NCI-H1694 (cell line): ENCODE results near the gene NDRG2.
"Not testable (repeated sequence)": the region's sequence is repeated elsewhere in the genome, so short reads cannot be mapped to it uniquely, and the experiment has no call there.

ENCODE experiments used
- DNase-seq: peaks from one replicate; lab custom pipeline; 2025; lab: John Stamatoyannopoulos, UW

The NDRG2 gene

DNA sequence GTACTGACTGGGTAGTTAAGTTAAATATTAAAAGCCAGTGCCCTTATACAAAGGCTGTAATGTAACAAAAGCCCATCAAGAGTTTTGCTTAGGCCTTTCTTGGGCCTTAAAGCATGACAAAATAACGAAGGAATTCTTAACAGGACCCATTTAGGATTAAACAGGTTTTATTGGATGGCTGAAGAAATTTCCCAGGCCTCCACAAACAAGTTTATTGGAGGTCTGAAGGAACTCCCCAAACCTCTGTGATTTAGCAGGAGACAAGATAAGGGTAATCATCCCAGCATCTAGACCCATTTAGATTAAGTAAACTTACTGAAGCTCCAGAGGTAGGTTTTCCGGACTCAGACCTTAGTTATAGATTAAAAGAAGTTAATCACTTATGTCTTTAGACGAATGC, 15.1 kb downstream of the NDRG2 start:
- DNase-seq: not testable (repeated sequence)

DNA sequence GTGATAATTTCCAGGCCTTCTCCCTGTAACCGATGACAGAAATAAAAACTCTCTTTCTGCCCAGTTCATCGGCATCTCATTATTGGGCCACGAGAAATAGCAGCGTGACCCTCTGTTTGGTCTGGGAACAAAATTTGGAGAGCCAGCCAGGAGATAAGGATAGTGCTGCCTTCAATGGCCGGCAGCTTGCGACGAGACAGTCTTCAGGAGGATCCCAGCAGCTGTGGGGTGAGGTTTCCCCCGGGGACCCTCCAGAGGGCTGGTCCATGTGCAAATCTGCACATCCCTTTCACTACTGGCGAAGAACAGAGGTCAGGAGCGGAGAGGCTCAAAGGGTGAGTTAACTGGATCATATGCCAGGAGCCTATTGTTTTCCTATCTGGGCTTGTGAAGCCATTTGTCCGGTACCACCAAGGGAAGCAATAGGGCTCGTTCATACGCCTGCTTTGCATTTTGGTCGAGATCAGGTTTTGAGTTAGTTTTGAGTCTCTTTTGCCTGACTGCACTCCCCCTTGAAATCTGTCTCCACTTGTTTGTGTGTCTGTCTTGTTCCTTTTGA, 21.0 kb downstream of the NDRG2 start:
- no peak for DNase-seq

- DNase-seq: no peak
Observed at GRCh38 chr14:21001218-21001617, 23.6 kb downstream of the NDRG2 start.

DNA sequence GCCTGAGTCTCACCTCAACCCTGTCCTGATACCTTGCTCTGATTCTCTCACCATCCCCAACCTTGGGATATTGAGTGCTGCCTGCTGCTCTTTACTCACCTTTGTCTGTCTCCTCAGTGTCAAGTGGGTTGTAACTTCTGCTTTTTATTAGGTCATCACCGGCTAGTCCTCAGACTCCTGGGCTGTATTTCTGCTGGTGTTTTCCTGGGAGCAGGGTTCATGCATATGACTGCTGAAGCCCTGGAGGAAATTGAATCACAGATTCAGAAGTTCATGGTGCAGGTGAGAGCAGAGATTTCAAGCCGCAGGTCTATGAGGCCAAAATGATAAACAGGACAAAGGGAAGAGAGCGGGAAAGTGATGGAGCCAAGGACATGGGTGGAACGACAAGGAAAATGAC, 25.3 kb downstream of the NDRG2 start:
- no peak for DNase-seq

DNA sequence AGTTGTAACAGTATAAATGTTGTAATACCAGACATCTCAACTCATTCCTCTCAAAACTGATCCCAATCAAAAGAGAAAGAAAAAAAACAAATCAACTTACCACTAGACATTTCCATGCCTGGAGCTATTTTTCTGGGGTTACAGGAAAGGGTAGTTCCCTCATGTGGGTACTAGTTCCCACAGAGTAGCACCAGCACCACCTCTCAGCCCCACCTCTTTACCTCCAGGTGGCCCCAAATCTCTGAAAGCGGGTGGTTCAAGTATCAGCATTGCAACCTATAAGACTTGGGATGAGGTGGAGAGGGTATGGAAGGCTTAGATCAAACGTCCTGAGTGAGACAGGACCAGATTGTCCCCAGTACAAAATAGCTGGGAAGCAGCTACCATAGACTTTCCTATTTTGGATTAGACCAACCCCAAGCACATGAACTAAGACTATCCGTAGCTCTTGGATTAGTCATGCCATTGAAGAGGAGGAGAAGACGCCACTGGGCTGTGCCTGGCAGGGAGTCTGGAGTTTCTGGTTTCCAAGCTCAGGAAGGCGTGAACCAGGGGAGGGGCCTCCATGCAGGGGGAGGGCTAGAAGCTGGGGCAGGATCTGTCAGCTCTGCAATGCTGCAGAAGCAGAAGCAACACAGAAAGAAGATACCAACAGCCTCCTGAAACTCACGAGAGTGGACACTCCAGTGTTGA, 26.0 kb downstream of the NDRG2 start, which contains the start of gene SLC39A2:
TSS of gene SLC39A2 (plus strand) at position 620 of the 693 bp plus-strand sequence. CDS start 154 bp downstream, outside the sequence.
- DNase-seq: no peak

DNA sequence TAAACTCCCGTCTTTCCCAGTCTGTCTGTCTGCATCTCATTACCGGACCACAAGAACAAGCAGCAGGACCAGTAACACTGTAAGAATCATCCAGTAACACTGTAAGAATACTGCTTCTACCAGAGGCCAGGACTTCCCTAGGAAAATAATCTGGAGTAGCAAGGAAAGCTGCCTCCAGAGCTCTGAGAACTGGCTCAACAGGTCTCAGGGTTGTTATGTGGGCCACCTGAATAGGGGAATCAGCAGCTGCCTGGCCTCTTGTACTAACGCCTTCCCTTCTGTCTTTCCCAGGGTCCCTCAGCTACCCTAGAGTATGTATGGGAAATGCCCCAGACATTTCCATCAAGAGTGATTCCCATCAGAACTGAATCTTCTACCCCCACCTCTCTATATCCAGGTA, 26.7 kb downstream of the NDRG2 start:
- DNase-seq: no peak

DNA sequence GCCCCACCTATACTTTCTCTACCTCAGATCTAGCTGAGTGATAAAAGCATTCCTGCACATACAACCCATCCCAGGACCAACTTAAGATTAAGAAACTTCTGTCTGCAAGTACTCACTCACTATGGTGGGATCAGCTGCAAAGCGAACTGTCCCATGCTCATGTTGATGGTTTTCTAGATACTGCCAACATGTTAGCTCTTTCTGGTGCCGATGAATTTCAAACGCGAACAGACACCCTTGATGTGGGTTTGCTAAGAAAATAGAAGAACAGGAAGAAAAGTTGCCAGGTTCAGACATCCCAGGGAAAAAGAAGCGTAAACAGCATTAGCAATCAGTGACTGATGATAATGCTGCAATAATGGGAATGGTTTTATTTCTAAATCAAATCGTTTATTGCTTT, 27.3 kb downstream of the NDRG2 start:
- no peak for DNase-seq

DNA sequence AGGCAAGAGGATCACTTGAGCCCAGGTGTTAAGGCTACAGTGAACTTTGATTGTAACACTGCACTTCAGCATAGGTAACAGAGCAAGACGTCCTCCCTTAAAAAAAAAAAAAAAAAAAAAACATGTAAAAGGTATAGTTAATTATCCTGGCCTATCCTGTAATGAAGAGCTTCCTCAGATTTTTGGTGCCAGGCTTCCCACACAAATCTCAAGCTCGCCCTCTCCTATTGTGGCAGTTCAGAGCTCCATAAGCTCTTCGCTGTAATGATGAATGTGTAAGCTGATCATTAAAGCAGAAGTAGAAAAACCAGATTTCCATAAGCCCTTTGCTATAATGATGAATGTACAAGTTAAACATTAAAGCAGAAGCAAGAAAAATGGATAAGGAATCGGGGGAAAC, 27.7 kb downstream of the NDRG2 start:
- DNase-seq: no peak

DNA sequence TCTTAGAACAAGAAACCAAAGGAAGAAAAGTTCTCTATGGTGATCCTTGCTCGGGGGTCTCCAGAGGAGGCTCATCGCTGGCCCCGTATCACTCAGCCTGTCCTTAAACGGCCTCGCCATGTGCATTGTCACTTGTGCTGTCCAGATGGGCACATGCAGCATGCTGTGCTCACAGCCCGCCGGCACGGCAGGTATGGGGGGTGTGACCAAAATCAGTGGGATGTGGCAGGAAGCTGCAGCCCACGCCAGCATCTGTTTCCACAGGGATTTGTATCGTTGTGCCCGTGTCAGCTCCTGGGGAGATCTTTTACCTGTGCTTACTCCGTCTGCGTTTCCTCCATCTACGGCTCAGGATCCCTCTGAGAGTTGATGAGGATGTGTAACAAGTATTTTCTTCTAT, 28.3 kb downstream of the NDRG2 start:
- DNase-seq: no peak

DNA sequence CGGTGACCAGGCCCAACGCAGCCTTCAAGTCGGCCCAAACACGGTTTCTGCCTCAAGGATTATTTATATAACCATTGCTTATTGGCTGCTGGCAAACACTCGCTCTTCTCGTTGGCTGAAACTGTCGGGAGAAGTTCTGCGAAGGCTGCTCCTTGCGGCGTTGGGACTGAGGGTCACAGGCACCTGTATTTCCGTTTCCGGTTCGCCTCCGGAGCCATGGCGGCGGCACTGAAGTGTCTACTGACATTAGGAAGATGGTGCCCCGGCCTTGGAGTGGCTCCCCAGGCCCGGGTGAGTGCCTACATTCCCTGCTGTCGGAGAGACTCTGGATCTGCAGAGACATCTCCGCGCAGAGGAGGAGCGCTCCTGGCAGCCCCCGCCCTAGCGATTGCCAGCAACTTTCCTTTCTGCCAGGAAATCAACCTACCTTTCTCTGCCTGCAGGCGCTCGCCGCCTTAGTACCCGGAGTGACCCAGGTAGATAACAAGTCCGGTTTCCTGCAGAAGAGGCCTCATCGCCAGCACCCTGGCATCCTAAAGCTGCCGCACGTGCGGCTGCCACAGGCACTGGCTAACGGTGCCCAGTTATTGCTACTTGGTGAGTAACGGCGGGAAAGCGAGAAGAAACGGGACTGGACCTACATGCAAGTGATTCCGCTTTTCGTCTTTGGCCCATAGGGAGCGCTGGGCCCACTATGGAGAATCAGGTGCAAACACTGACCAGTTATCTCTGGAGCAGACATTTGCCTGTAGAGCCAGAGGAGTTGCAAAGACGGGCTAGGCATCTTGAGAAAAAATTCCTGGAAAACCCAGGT, 34.9 kb downstream of the NDRG2 start, which contains the start of gene METTL17:
TSS of gene METTL17 (plus strand) at position 194 of the 814 bp plus-strand sequence. CDS start at position 217, 23 bp downstream.
- peak; percentile 92 for DNase-seq

DNA sequence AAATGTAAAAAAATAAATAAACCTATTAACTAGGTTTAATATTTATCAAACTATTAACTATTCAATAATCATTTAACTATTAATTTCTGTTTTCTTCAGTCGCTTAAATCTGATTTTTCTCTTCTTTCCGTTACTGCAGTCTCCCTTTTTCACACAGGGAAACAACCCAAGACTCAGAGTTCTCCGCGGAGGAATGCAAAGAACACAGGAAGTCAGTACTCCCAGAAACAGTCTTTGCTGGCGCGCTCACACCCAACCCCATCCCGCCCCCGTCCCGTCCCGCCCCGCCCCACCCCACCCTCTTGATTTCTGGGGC, 35.4 kb downstream of the NDRG2 start:
- DNase-seq: no peak

- DNase-seq: no peak
Observed at GRCh38 chr14:20988717-20989470, 36.0 kb downstream of the NDRG2 start.

- DNase-seq: no peak
Observed at GRCh38 chr14:20986811-20987210, 38.0 kb downstream of the NDRG2 start.

DNA sequence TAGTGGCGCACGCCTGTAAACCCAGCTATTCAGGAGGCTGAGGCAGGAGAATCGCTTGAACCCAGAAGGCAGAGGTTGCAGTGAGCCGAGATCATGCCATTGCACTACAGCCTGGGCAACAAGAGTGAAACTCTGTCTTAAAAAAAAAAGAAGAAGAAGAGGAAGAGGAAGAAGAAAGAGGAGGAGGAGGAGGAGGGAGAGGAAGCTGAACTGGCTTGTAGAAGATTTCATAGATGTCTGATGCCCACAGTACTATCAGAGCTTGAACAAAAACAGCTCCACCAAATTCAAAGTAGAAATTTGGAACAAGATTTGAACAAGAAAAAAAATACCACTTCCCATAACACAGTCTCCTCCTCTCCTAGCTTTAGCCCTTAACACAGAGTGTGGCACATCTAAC, 39.2 kb downstream of the NDRG2 start:
- not testable (repeated sequence) for DNase-seq

DNA sequence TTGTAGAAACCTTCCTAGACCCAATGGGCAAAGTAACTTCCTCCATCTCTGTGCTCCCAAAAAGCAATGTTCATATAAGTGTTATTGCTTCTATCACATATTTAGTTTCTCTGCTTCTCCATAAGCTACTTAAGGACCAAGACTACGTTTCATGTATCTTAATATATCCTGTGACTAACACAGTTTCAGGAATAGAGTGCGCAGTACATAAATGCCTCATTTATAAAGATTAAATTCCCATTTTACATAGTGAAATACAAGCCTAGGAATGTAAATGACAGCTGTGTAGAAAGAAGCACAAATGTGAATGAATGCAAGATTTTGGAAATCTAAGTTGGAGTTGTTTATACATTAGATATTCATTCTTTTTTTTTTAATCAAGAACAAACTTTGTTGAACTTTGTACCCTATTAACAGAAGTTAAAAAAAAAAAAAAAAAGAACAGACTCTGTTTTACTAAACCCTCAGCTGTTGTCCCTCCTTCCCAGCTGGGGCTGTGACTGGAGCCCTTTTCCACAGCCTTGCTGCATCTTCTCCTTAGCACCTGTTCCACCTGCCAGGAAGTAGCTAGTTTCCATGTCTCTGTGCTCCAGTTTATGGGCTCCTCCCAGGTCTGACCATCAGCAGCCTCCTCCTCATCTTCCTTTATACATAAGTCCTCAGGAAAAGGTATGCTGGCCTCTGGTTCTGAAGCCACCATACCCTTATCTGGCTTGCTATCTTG, 42.1 kb downstream of the NDRG2 start:
- DNase-seq: no peak

DNA sequence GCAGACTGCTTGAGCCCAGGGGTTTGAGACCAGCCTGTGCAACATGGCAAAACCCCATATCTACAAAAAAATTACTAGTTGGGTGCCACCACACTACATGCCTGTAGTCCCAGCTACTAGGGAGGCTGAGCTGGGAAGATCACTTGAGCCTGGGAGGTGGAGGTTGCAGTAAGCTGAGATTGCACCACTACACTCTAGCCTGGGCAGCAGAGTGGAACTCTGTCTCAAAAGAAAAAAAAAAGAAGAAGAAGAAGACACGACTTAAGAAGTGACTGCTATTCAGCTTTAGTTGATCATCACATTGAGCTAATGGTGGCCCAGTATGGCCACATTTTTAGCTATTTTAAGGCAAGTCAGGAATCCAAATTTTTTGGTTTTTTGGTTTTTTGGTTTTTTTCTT, 44.0 kb downstream of the NDRG2 start:
- no peak for DNase-seq

- DNase-seq: no peak
Observed at GRCh38 chr14:20978687-20979086, 46.2 kb downstream of the NDRG2 start.

DNA sequence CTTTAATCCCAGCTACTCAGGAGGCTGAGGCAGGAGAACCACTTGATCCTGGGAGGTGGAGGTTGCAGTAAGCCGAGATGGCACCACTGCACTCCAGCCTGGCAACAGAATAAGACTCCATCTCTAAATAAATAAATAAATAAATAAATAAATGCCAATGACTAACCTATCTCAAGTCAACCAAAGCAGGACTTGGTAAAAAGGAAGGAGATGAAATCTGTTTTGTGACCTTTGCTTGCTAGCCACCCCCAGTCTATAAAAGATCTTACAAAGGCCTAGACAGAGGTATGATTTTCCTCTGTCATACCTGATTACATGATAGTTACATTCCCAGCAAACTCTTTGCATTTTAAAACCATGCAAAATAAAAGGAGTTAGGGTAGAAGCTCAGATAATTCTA, 48.6 kb downstream of the NDRG2 start:
- no peak for DNase-seq

DNA sequence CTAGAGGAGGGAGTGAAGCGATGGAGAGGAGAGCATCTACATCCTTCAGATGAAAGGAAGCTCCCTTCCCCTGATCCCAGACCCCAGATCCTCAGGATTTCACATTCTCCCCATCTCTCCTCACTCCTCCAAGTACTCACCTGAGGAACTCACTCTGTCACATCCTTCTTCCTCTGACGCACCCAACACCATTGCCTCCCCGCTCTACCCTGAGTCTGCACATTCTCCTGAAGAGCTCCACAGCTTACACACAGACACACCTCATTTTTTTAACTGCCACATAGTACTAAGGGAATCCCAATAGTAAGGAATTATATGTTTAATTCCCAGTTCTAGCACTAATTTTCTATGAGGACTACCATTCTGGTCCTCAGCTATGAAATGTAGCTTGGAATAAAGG, 51.4 kb downstream of the NDRG2 start:
- no peak for DNase-seq

- no peak for DNase-seq
Observed at GRCh38 chr14:20971705-20972021, 53.2 kb downstream of the NDRG2 start.

DNA sequence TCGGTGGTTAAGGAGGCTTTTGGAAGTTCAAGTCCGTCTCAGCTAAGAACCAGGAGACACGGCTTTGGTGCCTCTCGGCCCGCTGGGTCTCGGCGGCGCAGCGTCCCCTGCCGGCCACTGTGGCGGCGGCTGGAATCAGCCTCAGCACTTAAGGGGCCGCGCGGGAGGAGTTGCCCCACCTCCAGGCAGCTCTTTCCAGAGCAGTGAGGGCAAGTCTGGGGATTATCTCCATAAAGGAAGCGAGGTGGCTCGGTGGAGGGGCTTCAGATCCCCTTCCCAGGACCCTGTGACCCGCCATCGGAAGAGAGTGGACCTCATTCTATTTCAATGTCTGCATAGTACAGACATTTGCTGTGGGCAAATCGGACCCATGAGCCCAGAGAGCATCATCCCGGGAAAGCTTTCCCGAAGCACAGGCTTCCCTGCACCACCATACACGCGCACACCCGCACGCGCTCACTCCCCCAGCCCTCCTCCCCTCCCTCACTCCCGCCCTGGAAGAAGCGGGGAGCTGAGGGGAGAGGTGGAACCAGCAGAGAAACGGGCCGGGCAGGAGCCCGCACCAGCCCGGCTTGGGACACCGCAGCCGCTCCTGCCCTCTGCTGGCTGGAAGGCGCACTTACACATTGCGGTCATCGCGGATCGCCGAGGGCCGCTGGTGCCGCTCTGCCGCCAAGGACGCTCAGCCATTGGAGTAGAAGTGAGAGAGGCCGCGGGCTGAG, 53.7 kb downstream of the NDRG2 start:
- peak; percentile 66 for DNase-seq
